Retinal pigment epithelial cell (primary cell): Measurements from ENCODE around the gene RACGAP1.

Experiments
- DNase-seq: peaks from one replicate; pipeline ENCODE4 v3.0.0-alpha.2; 2010; ENCODE audit warnings: low read depth
- H3K4me3 ChIP-seq: 2 replicates; pipeline ENCODE4 v1.5.1; 2011; ENCODE audit warnings: mild to moderate bottlenecking, low read length, control low read depth, moderate library complexity
- TF ChIP-seq, protein P1 (sequence below): conservative IDR thresholded peaks from 2 replicates; pipeline ENCODE4 v1.5.1; 2011; ENCODE audit warnings: low read depth, low read length, control low read depth, inconsistent platforms

The RACGAP1 gene

DNA sequence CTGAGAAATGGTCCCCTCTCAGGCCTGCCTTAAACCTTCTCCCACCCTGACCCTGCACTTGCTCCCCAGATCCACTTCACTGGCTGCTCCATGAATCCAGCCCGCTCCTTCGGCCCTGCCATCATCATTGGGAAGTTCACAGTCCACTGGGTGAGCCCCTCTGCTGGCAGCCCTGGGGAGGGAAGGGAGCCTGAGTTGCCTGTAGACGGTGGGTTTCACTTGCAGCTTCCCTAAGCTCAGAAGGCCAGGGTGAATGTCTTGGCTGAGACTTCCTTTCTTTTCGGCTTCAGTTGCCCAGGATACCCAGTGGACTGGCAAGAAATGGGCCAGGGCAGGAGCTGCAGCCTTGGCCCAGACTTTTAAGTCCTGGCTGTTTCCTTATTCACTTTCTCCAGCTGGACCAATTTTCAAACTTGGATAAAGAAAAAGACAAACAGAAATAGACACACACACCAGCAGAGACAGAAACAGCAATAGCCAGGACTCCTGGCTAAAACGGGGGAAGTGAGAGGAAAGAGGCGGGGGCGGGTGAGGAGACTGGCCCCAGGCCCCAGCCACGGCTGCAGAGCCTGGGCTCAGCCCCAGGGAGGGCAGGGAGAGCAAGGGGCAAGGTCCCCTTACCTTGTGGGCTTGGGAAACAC is 50.5 kb downstream of the RACGAP1 start:
- no peak for DNase-seq
- TF ChIP-seq, protein P1, sequence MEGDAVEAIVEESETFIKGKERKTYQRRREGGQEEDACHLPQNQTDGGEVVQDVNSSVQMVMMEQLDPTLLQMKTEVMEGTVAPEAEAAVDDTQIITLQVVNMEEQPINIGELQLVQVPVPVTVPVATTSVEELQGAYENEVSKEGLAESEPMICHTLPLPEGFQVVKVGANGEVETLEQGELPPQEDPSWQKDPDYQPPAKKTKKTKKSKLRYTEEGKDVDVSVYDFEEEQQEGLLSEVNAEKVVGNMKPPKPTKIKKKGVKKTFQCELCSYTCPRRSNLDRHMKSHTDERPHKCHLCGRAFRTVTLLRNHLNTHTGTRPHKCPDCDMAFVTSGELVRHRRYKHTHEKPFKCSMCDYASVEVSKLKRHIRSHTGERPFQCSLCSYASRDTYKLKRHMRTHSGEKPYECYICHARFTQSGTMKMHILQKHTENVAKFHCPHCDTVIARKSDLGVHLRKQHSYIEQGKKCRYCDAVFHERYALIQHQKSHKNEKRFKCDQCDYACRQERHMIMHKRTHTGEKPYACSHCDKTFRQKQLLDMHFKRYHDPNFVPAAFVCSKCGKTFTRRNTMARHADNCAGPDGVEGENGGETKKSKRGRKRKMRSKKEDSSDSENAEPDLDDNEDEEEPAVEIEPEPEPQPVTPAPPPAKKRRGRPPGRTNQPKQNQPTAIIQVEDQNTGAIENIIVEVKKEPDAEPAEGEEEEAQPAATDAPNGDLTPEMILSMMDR: no peak
- H3K4me3 ChIP-seq: no peak overlapping the region

DNA sequence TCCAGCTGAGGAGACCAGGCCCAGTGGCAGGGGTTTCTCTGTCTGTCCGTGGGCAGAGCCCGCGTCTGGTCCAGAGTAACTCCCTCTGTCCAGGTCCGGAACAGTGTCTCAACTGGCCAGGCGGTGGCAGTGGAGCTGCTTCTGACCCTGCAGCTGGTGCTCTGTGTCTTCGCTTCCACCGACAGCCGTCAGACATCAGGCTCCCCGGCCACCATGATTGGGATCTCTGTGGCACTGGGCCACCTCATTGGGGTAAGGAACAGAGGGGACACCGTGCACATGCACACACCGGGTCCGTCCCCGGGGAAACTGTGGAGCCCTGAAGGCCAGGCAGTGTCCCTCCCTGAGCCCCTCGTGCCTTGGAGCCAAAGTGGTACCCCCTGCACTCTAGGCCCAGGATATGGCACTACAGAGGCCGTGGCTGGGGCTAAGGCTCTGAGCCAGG is 51.0 kb downstream of the RACGAP1 start:
- TF ChIP-seq, protein P1: peak; percentile 63
- no peak for DNase-seq
- no peak overlapping the region for H3K4me3 ChIP-seq

DNA sequence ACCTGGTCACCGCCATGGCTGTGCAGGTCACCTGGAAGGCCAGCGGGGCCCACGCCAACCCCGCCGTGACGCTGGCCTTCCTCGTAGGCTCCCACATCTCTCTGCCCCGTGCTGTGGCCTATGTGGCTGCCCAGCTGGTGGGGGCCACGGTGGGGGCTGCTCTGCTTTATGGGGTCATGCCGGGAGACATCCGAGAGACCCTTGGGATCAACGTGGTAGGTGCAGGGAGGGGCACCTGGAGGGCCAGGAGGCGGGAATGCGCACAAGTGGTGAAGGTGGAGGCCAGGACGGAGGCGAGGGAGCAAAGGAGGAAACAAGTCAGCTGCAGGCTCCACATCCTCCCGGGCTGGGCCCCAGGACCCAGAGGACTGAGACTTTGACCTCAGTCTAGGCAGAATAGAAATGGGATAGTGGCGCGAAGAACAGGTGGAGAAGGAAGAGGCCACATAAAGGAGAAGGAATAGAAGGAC is 51.9 kb downstream of the RACGAP1 start:
- no peak for DNase-seq
- no peak overlapping the region for H3K4me3 ChIP-seq
- TF ChIP-seq, protein P1: no peak

DNA sequence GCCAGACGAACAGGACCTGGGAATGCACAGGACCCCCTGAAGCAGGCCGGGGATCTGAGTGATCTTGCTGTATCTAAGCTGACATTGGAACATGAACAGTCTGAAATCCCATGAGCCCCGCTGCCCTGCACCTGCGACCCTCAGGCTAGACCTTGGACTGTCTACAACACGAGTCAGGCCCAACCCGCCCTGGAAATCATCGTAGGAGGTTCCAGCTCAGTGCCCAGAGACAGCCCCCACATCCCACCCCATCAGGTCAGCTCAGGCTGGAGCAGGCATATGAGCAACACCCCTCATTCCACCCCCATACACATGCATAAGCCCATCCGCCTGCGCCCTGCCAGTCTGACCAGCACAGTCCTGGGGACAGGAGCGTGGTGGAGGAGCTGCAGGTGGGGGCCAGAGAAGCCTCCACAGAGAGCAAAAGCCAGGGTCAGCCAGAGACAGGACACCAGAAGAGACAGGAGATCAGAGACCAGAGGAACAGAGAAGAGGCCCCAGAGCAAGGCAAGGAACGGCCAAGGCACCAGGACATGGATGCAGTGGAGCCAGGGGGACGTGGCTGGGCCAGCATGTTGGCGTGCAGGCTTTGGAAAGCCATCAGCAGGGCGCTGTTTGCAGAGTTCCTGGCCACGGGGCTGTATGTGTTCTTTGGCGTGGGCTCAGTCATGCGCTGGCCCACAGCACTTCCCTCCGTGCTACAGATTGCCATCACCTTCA is 52.5 kb downstream of the RACGAP1 start, which contains the start of gene AQP6:
Gene AQP6 (plus strand): TSS at position 307 of the 720 bp plus-strand sequence. CDS start 227 bp downstream, at position 534.
- TF ChIP-seq, protein P1: no peak
- no peak for DNase-seq
- no peak within 1 kb of the TSS for H3K4me3 ChIP-seq

DNA sequence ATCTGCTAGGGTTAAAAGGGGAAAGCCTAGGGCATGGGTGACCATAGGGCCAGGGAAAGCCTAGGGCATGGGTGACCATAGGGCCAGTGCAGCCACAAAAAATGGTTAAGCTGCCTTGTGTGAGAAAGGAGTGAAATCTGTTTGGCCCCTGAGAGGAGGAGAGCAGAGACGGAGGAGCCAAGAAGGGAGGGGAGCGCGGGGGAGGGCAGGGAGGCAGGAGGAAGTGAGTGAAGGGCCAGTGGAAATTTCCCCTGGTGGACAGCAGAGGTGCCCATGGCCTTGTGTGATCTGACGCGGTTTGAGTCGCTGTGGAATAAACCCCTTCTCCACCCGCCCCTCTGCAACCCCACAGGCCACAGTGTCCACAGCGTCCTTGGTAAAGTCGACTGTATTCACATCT is 53.2 kb downstream of the RACGAP1 start:
- TF ChIP-seq, protein P1: no peak
- no peak for DNase-seq
- H3K4me3 ChIP-seq: no peak overlapping the region

DNA sequence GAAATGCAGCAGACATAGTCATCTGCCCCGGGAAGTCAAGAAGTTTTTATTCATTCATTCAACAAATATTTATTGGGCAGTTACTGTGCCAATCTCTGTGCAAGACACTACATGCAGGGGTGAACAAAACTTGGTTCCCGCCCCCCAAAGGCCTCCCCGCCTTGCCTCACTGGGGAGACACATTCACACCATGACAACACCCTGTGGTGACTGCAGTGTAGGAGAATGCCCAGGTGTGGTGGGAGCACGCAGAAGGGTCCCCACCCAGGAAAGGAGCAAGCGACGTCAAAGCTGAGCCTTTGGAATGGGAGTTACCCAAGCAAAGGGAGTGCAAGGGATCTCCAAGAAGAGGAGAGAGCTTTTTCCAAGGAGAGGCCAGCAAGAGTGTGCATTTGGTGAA is 54.2 kb downstream of the RACGAP1 start:
- H3K4me3 ChIP-seq: no peak overlapping the region
- TF ChIP-seq, protein P1: no peak
- no peak for DNase-seq
